ENCODE measurements around the gene CD302. TPM values are rescaled to one million over a fixed set of nuclear protein-coding genes. Genes with fewer than 3 reads are reported as not detected.

Gene CD302
- polyA plus RNA-seq, 2 of the 4 experiments (the other 2 are of a cell fraction) = 2.5 to 8.4 TPM

- Histone ChIP-seq H3K9me3 (no peaks in the 10 kb centered on the region), H3K4me1 (no peaks in the 10 kb centered on the region), H3K4me2 (no peak overlapping the region), H3K4me3 (no peak overlapping the region), H3K27ac (no peak overlapping the region)
- TF ChIP-seq PHF8 (IDR thresholded peaks at IDR 0.05; ENCODE audit: borderline replicate concordance, low read depth) (no peak), ATOH8 (CRISPR knock-in tag; IDR thresholded peaks at IDR 0.05; ENCODE audit: low read depth) (no peak), ESRRA (IDR thresholded peaks at IDR 0.05; ENCODE audit: borderline replicate concordance, low read length) (no peak), MAFK (IDR thresholded peaks at IDR 0.05; ENCODE audit: partially characterized antibody) (no peak), REST (IDR thresholded peaks at IDR 0.05) (no peak), POLR2AphosphoS2 (conservative IDR thresholded peaks at IDR 0.05; ENCODE audit: low read length) (no peak), NPAS2 (CRISPR knock-in tag; IDR thresholded peaks at IDR 0.05; ENCODE audit: borderline replicate concordance) (no peak), FOXS1 (CRISPR knock-in tag; IDR thresholded peaks at IDR 0.05) (no peak), HMGXB4 (CRISPR knock-in tag; IDR thresholded peaks at IDR 0.05; ENCODE audit: borderline replicate concordance) (no peak), RFX5 (IDR thresholded peaks at IDR 0.05) (no peak), RARB (CRISPR knock-in tag; IDR thresholded peaks at IDR 0.05) (no peak), GATA3 (IDR thresholded peaks at IDR 0.05; ENCODE audit: borderline replicate concordance) (no peak)
- WGBS (ENCODE audit: missing lambda C conversion rate) = 65% methylated on average over 1 of the region's 1 CpG
- FAIRE-seq (no peak), DNase-seq (ENCODE audit: low read depth in 1 of 2, low spot score in 1 of 2) (no peak), ATAC-seq (no peak)
- CTCF ChIA-PET = no interaction called here
- POLR2A ChIA-PET = no interaction called here
These were observed 19.3 kb upstream of the CD302 start for GRCh38 chr2:159817283-159817682.

- Histone ChIP-seq H3K9me3 (no peaks in the 10 kb centered on the region), H3K4me2 (no peak overlapping the region), H3K4me1 (no peaks in the 10 kb centered on the region), H3K4me3 (no peak overlapping the region), H3K27ac (no peak overlapping the region)
- 92% methylated on average over 4 of the region's 4 CpGs for WGBS (ENCODE audit: missing lambda C conversion rate)
- FAIRE-seq = no peak
- ChIA-PET CTCF (no interaction called here), POLR2A (no interaction called here)
- DNase-seq (ENCODE audit: low read depth in 1 of 2, low spot score in 1 of 2) = no peak
- no peak for ATAC-seq
- TF ChIP-seq CTCF (IDR thresholded peaks at IDR 0.05) (no peak), PBX3 (IDR thresholded peaks at IDR 0.05) (no peak), POLR2AphosphoS2 (conservative IDR thresholded peaks at IDR 0.05; ENCODE audit: low read length) (no peak), GATA3 (IDR thresholded peaks at IDR 0.05; ENCODE audit: borderline replicate concordance) (no peak), RAD21 (conservative IDR thresholded peaks at IDR 0.05 in 1 of 2, IDR thresholded peaks at IDR 0.05 in 1 of 2) (no peak), NR3C1 (IDR thresholded peaks at IDR 0.05) (no peak), ZNF302 (CRISPR knock-in tag; IDR thresholded peaks at IDR 0.05) (no peak), CHD2 (IDR thresholded peaks at IDR 0.05; ENCODE audit: low read length, partially characterized antibody) (no peak), ESRRA (IDR thresholded peaks at IDR 0.05; ENCODE audit: borderline replicate concordance, low read length) (no peak), HEYL (CRISPR knock-in tag; IDR thresholded peaks at IDR 0.05) (no peak), KDM1A (IDR thresholded peaks at IDR 0.05; ENCODE audit: low read depth) (no peak), REST (IDR thresholded peaks at IDR 0.05) (no peak), POLR2A (IDR thresholded peaks at IDR 0.05; ENCODE audit: low read length) (no peak), EHF (CRISPR knock-in tag; IDR thresholded peaks at IDR 0.05) (no peak), MAZ (IDR thresholded peaks at IDR 0.05; ENCODE audit: borderline replicate concordance, low read depth, low read length) (no peak), ZSCAN20 (CRISPR knock-in tag; IDR thresholded peaks at IDR 0.05) (no peak), RCOR1 (IDR thresholded peaks at IDR 0.05; ENCODE audit: low read depth, low read length) (no peak)
These were observed 13.2 kb upstream of the CD302 start for GRCh38 chr2:159811232-159811631.
